SK-N-SH (cell line): Measurements from ENCODE around the gene DAGLB. TPM values are rescaled to one million over a fixed set of nuclear protein-coding genes. Genes with fewer than 3 reads are reported as not detected.

Experiments used
- CTCF ChIA-PET: fragments of 300-600, 350-600 bp; formaldehyde crosslinking; extraction: SDS; loops from one replicate; lab custom pipeline; 2021; lab: Yijun Ruan, JAX
- POLR2A ChIA-PET: fragments of 350-600 bp; sonication (Branson Sonifier 250); formaldehyde crosslinking; extraction: SDS; loops from one replicate; lab custom pipeline; 2020; ENCODE audit warnings: antibody characterized with exemption, inconsistent platforms; lab: Yijun Ruan, JAX
- DNase-seq: peaks from one replicate; pipeline ENCODE4 v3.0.0; 2012
- H2AFZ ChIP-seq: fragments of 200-600 bp; sonication (generic); 2 replicates; pipeline ENCODE4 v1.8.1; 2016; ENCODE audit warnings: antibody characterized with exemption, mild to moderate bottlenecking, low read depth
- H3F3A ChIP-seq: fragments of 200-600 bp; sonication (generic); replicated peaks from 2 replicates; pipeline ENCODE3; 2016; ENCODE audit warnings: antibody characterized with exemption, mild to moderate bottlenecking; ENCODE audit not compliant: insufficient read depth
- H3K27ac ChIP-seq, 2 experiments: fragments of 200-500 bp in 1 of 2; fragments of 200-600 bp in 1 of 2; sonication (Bioruptor generic) in 1 of 2; sonication (generic), shearing (Covaris generic) in 1 of 2; 2 replicates each; pipeline versions ENCODE4 v1.5.1 to v1.6.1; 2014 to 2016; ENCODE audit warnings: low read depth in 2 of 2, inconsistent platforms in 1 of 2, low read length in 1 of 2, mild to moderate bottlenecking in 1 of 2, mixed read lengths in 1 of 2
- H3K27me3 ChIP-seq: fragments of 200-600 bp; sonication (generic), shearing (Covaris generic); 2 replicates; pipeline ENCODE4 v1.6.1; 2016; ENCODE audit warnings: mixed run types; ENCODE audit not compliant: insufficient read depth
- H3K36me3 ChIP-seq, 2 experiments: fragments of 200-500 bp in 1 of 2; fragments of 200-600 bp in 1 of 2; sonication (Bioruptor generic) in 1 of 2; sonication (generic) in 1 of 2; replicated peaks in 1 of 2; 2 replicates each; pipeline versions ENCODE3 to v1.5.1; 2014 to 2016; ENCODE audit warnings: low read length in 1 of 2, mild to moderate bottlenecking in 1 of 2; ENCODE audit not compliant: insufficient read depth in 2 of 2, control insufficient read depth in 1 of 2
- H3K4me1 ChIP-seq, 2 experiments: fragments of 200-500 bp in 1 of 2; fragments of 200-600 bp in 1 of 2; sonication (Bioruptor generic) in 1 of 2; sonication (generic), shearing (Covaris generic) in 1 of 2; 2 replicates each; pipeline versions ENCODE4 v1.5.1 to v1.6.1; 2014 to 2016; ENCODE audit warnings: low read depth in 1 of 2, low read length in 1 of 2, mixed run types in 1 of 2; ENCODE audit not compliant: insufficient read depth in 2 of 2, control insufficient read depth in 1 of 2
- H3K4me2 ChIP-seq: fragments of 200-600 bp; sonication (generic), shearing (Covaris generic); 2 replicates; pipeline ENCODE4 v1.6.1; 2017; ENCODE audit warnings: mixed run types
- H3K4me3 ChIP-seq, 2 experiments: fragments of 200-500 bp in 1 of 2; fragments of 200-600 bp in 1 of 2; sonication (Bioruptor generic) in 1 of 2; sonication (generic), shearing (Covaris generic) in 1 of 2; 2 replicates each; pipeline versions ENCODE4 v1.5.1 to v1.8.1; 2014 to 2016; ENCODE audit warnings: low read depth in 2 of 2, inconsistent platforms in 1 of 2, low read length in 1 of 2, mild to moderate bottlenecking in 1 of 2, mixed read lengths in 1 of 2, moderate library complexity in 1 of 2
- H3K79me2 ChIP-seq: fragments of 200-600 bp; sonication (generic); 2 replicates; pipeline ENCODE4 v1.8.1; 2017; ENCODE audit warnings: mild to moderate bottlenecking; ENCODE audit not compliant: insufficient read depth
- H3K9ac ChIP-seq: fragments of 200-600 bp; sonication (generic); 2 replicates; pipeline ENCODE4 v1.6.1; 2017; ENCODE audit warnings: mixed run types
- H3K9me2 ChIP-seq: fragments of 200-600 bp; sonication (generic); 2 replicates; pipeline ENCODE4 v1.6.1; 2017; ENCODE audit warnings: mixed run types
- H3K9me3 ChIP-seq: fragments of 200-600 bp; sonication (generic); 2 replicates; pipeline ENCODE4 v1.6.1; 2017; ENCODE audit warnings: mixed run types, mild to moderate bottlenecking, moderate library complexity
- H4K20me1 ChIP-seq: fragments of 200-600 bp; sonication (generic); 2 replicates; pipeline ENCODE4 v1.6.1; 2017; ENCODE audit warnings: mild to moderate bottlenecking, mixed run types; ENCODE audit not compliant: insufficient read depth
- CHD2 ChIP-seq: fragments of 150-350 bp; IDR thresholded peaks from 2 replicates; pipeline ENCODE4 v1.6.1; 2018; ENCODE audit warnings: low read length; ENCODE audit not compliant: partially characterized antibody
- ELF1 ChIP-seq: IDR thresholded peaks from 2 replicates; pipeline ENCODE4 v1.4.0; 2012
- EZH2phosphoT487 ChIP-seq: fragments of 200-600 bp; sonication (generic); IDR thresholded peaks from 2 replicates; pipeline ENCODE4 v1.6.1; 2017; ENCODE audit warnings: low read depth, mixed run types, mild to moderate bottlenecking, antibody characterized with exemption, moderate library complexity, borderline replicate concordance
- FOSL2 ChIP-seq: IDR thresholded peaks from 2 replicates; pipeline ENCODE4 v1.4.0; 2012; ENCODE audit warnings: low read depth, mild to moderate bottlenecking, moderate library complexity, borderline replicate concordance
- FOXM1 ChIP-seq: IDR thresholded peaks from 2 replicates; pipeline ENCODE4 v1.4.0; 2012; ENCODE audit warnings: low read depth, mild to moderate bottlenecking
- GABPA ChIP-seq: IDR thresholded peaks from 2 replicates; pipeline ENCODE4 v1.4.0; 2012; ENCODE audit warnings: low read depth, mild to moderate bottlenecking
- GATA2 ChIP-seq: sonication (generic); formaldehyde crosslinking; IDR thresholded peaks from 2 replicates; pipeline ENCODE4 v1.5.0; 2020; ENCODE audit warnings: mild to moderate bottlenecking, missing genetic modification reagents
- IRF3 ChIP-seq: fragments of 150-350 bp; IDR thresholded peaks from 2 replicates; pipeline ENCODE4 v1.6.1; 2016; ENCODE audit warnings: mild to moderate bottlenecking, low read depth, low read length
- NFIC ChIP-seq: IDR thresholded peaks from 2 replicates; pipeline ENCODE4 v1.4.0; 2012; ENCODE audit warnings: borderline replicate concordance
- PBX3 ChIP-seq: IDR thresholded peaks from 2 replicates; pipeline ENCODE4; 2012
- POLR2AphosphoS5 ChIP-seq: IDR thresholded peaks from 2 replicates; pipeline ENCODE4 v1.6.1; 2012; ENCODE audit warnings: low read depth, low read length
- RAD21 ChIP-seq: IDR thresholded peaks from 2 replicates; pipeline ENCODE4 v1.6.1; 2012; ENCODE audit warnings: mild to moderate bottlenecking, low read length
- RCOR1 ChIP-seq: fragments of 150-350 bp; IDR thresholded peaks from 2 replicates; pipeline ENCODE4 v1.6.1; 2017; ENCODE audit warnings: antibody characterized with exemption, low read length
- REST ChIP-seq: IDR thresholded peaks from 2 replicates; pipeline ENCODE4 v1.6.1; 2012; ENCODE audit warnings: mild to moderate bottlenecking, low read depth, low read length, moderate library complexity
- RFX5 ChIP-seq: IDR thresholded peaks from 2 replicates; pipeline ENCODE4 v1.6.1; 2012; ENCODE audit warnings: mild to moderate bottlenecking, improper control_type of control experiment, low read length
- RXRA ChIP-seq: IDR thresholded peaks from 2 replicates; pipeline ENCODE4 v1.4.0; 2012; ENCODE audit warnings: low read depth, mild to moderate bottlenecking, borderline replicate concordance
- SIN3A ChIP-seq: IDR thresholded peaks from 2 replicates; pipeline ENCODE4 v1.6.1; 2012; ENCODE audit warnings: low read depth, mild to moderate bottlenecking, low read length, moderate library complexity, borderline replicate concordance
- SMC3 ChIP-seq: IDR thresholded peaks from 2 replicates; pipeline ENCODE4 v1.6.1; 2012; ENCODE audit warnings: low read depth, low read length, improper control_type of control experiment
- TAF1 ChIP-seq: IDR thresholded peaks from 2 replicates; pipeline ENCODE4 v1.6.1; 2012; ENCODE audit warnings: low read depth, mild to moderate bottlenecking, low read length, moderate library complexity, borderline replicate concordance
- TCF12 ChIP-seq: IDR thresholded peaks from 2 replicates; pipeline ENCODE4 v1.4.0; 2012
- TEAD4 ChIP-seq: IDR thresholded peaks from 2 replicates; pipeline ENCODE4 v1.4.0; 2012; ENCODE audit warnings: mild to moderate bottlenecking, borderline replicate concordance; ENCODE audit not compliant: insufficient read depth
- YY1 ChIP-seq: IDR thresholded peaks from 2 replicates; pipeline ENCODE4 v1.4.0; 2012; ENCODE audit warnings: low read depth, mild to moderate bottlenecking
- WGBS: methylation state at CpG from one replicate; pipeline ENCODE4 v1.1.6; 2017; ENCODE audit warnings: low lambda C conversion rate; 5-methylcytosine and 5-hydroxymethylcytosine counted together
- polyA plus RNA-seq, 3 experiments: library from polyadenylated mRNA; depleted of rRNA; stranded (reverse); fragments of >200 nt; gene quantifications; 2 replicates each; pipeline ENCODE4 v1.2.3, GENCODE V29; 2012
- TF ChIP-seq, protein P1 (sequence below): fragments of 150-350 bp; IDR thresholded peaks from 2 replicates; pipeline ENCODE4 v1.6.1; 2017; ENCODE audit warnings: antibody characterized with exemption, low read length, low read depth, borderline replicate concordance

Gene DAGLB
- polyA plus RNA-seq, 1 of the 3 experiments (the other 2 are of a cell fraction): 24.1 TPM

GRCh38 chr7:6443372-6443941 is 4.3 kb downstream of the DAGLB start (continued):
- TF ChIP-seq IRF3 (no peak), RFX5 (no peak), FOSL2 (peak; percentile 100), GATA2 (no peak), GABPA (no peak), CHD2 (no peak), RAD21 (no peak)
- TF ChIP-seq, protein P1, sequence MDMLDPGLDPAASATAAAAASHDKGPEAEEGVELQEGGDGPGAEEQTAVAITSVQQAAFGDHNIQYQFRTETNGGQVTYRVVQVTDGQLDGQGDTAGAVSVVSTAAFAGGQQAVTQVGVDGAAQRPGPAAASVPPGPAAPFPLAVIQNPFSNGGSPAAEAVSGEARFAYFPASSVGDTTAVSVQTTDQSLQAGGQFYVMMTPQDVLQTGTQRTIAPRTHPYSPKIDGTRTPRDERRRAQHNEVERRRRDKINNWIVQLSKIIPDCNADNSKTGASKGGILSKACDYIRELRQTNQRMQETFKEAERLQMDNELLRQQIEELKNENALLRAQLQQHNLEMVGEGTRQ: no peak
- TF ChIP-seq, all 33 proteins: peak for 10

GRCh38 chr7:6442114-6442513 is 5.6 kb downstream of the DAGLB start:
- Histone ChIP-seq H3K4me3 (no peak overlapping the region), H3K36me3 (peaks cover 16 to 43% of the 10 kb centered on the region in 2 experiments), H3K27ac (no peak overlapping the region; a peak in 1 of 4 replicates), H3K4me2 (no peak overlapping the region), H3K79me2 (peaks cover 87% of the 10 kb centered on the region), H3K4me1 (peaks cover 3 to 21% of the 10 kb centered on the region in 2 experiments; a peak in 3 of 4 replicates), H3F3A (peaks cover 45% of the 10 kb centered on the region), H3K9me2 (no peaks in the 10 kb centered on the region), H3K9ac (no peak overlapping the region), H3K27me3 (no peaks in the 10 kb centered on the region), H4K20me1 (peaks cover 5% of the 10 kb centered on the region; the same call in 1 of the 2 replicates), H2AFZ (no peak overlapping the region), H3K9me3 (no peaks in the 10 kb centered on the region)
- DNase-seq: no peak
- ChIA-PET POLR2A (no interaction called here), CTCF (interaction anchor here (0.6 to 1.8 kb wide), 4 partner anchors 21 to 626 kb away, joined by 3 to 4 read pairs (median 3); no protein-coding TSS in a partner anchor)
- WGBS: 97% methylated on average over 10 of the region's 10 CpGs
- TF ChIP-seq SMC3 (no peak), RCOR1 (no peak), PBX3 (no peak), TAF1 (no peak), YY1 (no peak), GABPA (no peak), FOSL2 (no peak), SIN3A (no peak), TEAD4 (no peak), REST (no peak), POLR2AphosphoS5 (no peak), ELF1 (no peak), IRF3 (no peak), TCF12 (no peak), NFIC (no peak), EZH2phosphoT487 (no peak), FOXM1 (no peak), RXRA (no peak)
- TF ChIP-seq, protein P1: no peak
